Neural cell (in vitro differentiated cells): ENCODE measurements around the gene RCSD1. TPM values are rescaled to one million over a fixed set of nuclear protein-coding genes. Genes with fewer than 3 reads are reported as not detected.

ENCODE experiments used
- H2AFZ ChIP-seq: fragments of 200-600, 300-800 bp; sonication (generic), shearing (Covaris generic); 2 replicates; pipeline ENCODE4 v1.6.0; 2014; ENCODE audit warnings: low read depth, mild to moderate bottlenecking, antibody characterized with exemption, low read length, moderate library complexity
- H3F3A ChIP-seq: fragments of 200-600 bp; shearing (Covaris generic); 2 replicates; pipeline ENCODE4 v1.6.1; 2016; ENCODE audit warnings: mild to moderate bottlenecking, moderate library complexity, mixed read lengths, antibody characterized with exemption, low read length; ENCODE audit not compliant: insufficient read depth, poor library complexity, severe bottlenecking
- H3K27ac ChIP-seq: fragments of 200-600, 300-800 bp; sonication (generic), shearing (Covaris generic); 2 replicates; pipeline ENCODE4 v1.5.1; 2014; ENCODE audit warnings: mild to moderate bottlenecking, low read length, moderate library complexity
- H3K27me3 ChIP-seq: fragments of 300-800, 200-600 bp; sonication (generic), shearing (Covaris generic); 2 replicates; pipeline ENCODE4 v1.6.0; 2014; ENCODE audit warnings: mild to moderate bottlenecking, low read depth, low read length, moderate library complexity; ENCODE audit not compliant: insufficient read depth
- H3K36me3 ChIP-seq: fragments of 300-800, 200-600 bp; sonication (generic), shearing (Covaris generic); 2 replicates; pipeline ENCODE4 v1.5.1; 2014; ENCODE audit warnings: mild to moderate bottlenecking, antibody characterized with exemption, low read length, moderate library complexity; ENCODE audit not compliant: insufficient read depth
- H3K4me2 ChIP-seq: fragments of 300-800, 200-600 bp; sonication (generic), shearing (Covaris generic); 2 replicates; pipeline ENCODE4 v1.6.0; 2014; ENCODE audit warnings: mild to moderate bottlenecking, low read length
- H3K4me3 ChIP-seq: fragments of 300-800, 200-600 bp; sonication (generic), shearing (Covaris generic); 2 replicates; pipeline ENCODE4 v1.5.1; 2014; ENCODE audit warnings: mild to moderate bottlenecking, low read length, moderate library complexity
- H3K79me2 ChIP-seq: fragments of 200-600 bp; shearing (Covaris generic); replicated peaks from 2 replicates; pipeline ENCODE4 v1.6.0; 2014; ENCODE audit warnings: mild to moderate bottlenecking, low read length, moderate library complexity; ENCODE audit not compliant: insufficient read depth
- H3K9ac ChIP-seq: fragments of 300-800, 200-600 bp; sonication (generic), shearing (Covaris generic); 2 replicates; pipeline ENCODE4 v1.6.1; 2016; ENCODE audit warnings: mild to moderate bottlenecking, low read length, mixed read lengths
- H3K9me2 ChIP-seq: fragments of 200-600 bp; shearing (Covaris generic); 2 replicates; pipeline ENCODE4 v1.6.1; 2016; ENCODE audit warnings: mild to moderate bottlenecking, low read length, mixed read lengths; ENCODE audit not compliant: insufficient read depth
- H3K9me3 ChIP-seq: fragments of 200-600, 300-800 bp; sonication (generic), shearing (Covaris generic); 2 replicates; pipeline ENCODE4 v1.6.1; 2016; ENCODE audit warnings: mild to moderate bottlenecking, mixed run types, low read length, moderate library complexity, mixed read lengths
- H4K20me1 ChIP-seq: fragments of 200-600 bp; shearing (Covaris generic); 2 replicates; pipeline ENCODE4 v1.6.1; 2016; ENCODE audit warnings: mild to moderate bottlenecking, mixed run types; ENCODE audit not compliant: insufficient read depth
- EP300 ChIP-seq: fragments of 450-650 bp; conservative IDR thresholded peaks from 2 replicates; pipeline ENCODE4 v1.6.1; 2014; ENCODE audit warnings: antibody characterized with exemption, mild to moderate bottlenecking, moderate library complexity; ENCODE audit not compliant: poor library complexity, severe bottlenecking
- MXI1 ChIP-seq: fragments of 450-650 bp; conservative IDR thresholded peaks from 2 replicates; pipeline ENCODE4 v1.6.1; 2014; ENCODE audit warnings: antibody characterized with exemption, mild to moderate bottlenecking; ENCODE audit not compliant: poor library complexity, severe bottlenecking
- SMC3 ChIP-seq: fragments of 450-650 bp; conservative IDR thresholded peaks from 2 replicates; pipeline ENCODE4 v1.6.1; 2014; ENCODE audit warnings: antibody characterized with exemption, mild to moderate bottlenecking, moderate library complexity; ENCODE audit not compliant: poor library complexity
- TAF1 ChIP-seq: IDR thresholded peaks from 2 replicates; pipeline ENCODE4 v1.6.1; 2012; ENCODE audit warnings: low read depth
- polyA plus RNA-seq: library from polyadenylated mRNA; depleted of rRNA; stranded (reverse); fragments of >200 nt; gene quantifications from 2 replicates; pipeline ENCODE4 v1.2.3, GENCODE V29; 2014
- TF ChIP-seq, protein P1 (sequence below): fragments of 450-650 bp; IDR thresholded peaks from 2 replicates; pipeline ENCODE4 v1.5.1; 2014; ENCODE audit warnings: antibody characterized with exemption, mild to moderate bottlenecking, moderate library complexity; ENCODE audit not compliant: poor library complexity, severe bottlenecking
- TF ChIP-seq, protein P2 (sequence below): IDR thresholded peaks from 2 replicates; pipeline ENCODE4 v1.6.1; 2012; ENCODE audit warnings: borderline replicate concordance

The RCSD1 gene
- polyA plus RNA-seq, 1 donor from 2014 or later: not detected

DNA sequence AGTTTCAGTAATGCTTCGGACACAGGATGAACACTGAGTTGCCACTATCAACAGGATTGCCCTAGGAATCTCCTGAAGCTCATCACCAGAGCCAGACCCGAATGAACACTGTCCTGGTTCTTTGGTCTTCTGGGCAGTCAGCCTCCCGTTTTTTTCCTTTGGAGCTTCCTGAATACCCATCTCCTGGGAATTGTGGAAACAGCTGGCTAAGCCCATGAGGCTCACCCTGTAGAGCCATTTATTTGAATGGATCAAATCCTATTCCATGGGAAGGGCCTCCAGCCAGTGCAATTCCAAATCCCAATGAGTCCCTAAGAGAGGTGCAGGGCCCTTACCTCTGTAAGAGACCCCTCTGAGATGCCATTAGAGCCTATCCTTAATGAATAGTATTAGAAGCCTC lies 5.9 kb downstream of the RCSD1 start:
- H3K4me3 ChIP-seq: no peak overlapping the region
- H3K27me3 ChIP-seq: peaks cover 25% of the 10 kb centered on the region
- H4K20me1 ChIP-seq: no peaks in the 10 kb centered on the region
- no peaks in the 10 kb centered on the region for H3K9me3 ChIP-seq
- no peak overlapping the region for H3K4me2 ChIP-seq
- H3K9ac ChIP-seq: no peak overlapping the region
- H3K36me3 ChIP-seq: no peaks in the 10 kb centered on the region
- no peak overlapping the region for H2AFZ ChIP-seq
- no peak overlapping the region for H3K27ac ChIP-seq
- TF ChIP-seq, protein P1, sequence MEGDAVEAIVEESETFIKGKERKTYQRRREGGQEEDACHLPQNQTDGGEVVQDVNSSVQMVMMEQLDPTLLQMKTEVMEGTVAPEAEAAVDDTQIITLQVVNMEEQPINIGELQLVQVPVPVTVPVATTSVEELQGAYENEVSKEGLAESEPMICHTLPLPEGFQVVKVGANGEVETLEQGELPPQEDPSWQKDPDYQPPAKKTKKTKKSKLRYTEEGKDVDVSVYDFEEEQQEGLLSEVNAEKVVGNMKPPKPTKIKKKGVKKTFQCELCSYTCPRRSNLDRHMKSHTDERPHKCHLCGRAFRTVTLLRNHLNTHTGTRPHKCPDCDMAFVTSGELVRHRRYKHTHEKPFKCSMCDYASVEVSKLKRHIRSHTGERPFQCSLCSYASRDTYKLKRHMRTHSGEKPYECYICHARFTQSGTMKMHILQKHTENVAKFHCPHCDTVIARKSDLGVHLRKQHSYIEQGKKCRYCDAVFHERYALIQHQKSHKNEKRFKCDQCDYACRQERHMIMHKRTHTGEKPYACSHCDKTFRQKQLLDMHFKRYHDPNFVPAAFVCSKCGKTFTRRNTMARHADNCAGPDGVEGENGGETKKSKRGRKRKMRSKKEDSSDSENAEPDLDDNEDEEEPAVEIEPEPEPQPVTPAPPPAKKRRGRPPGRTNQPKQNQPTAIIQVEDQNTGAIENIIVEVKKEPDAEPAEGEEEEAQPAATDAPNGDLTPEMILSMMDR: no peak
- TF ChIP-seq EP300 (no peak), SMC3 (no peak), TAF1 (no peak)
- TF ChIP-seq, protein P2, sequence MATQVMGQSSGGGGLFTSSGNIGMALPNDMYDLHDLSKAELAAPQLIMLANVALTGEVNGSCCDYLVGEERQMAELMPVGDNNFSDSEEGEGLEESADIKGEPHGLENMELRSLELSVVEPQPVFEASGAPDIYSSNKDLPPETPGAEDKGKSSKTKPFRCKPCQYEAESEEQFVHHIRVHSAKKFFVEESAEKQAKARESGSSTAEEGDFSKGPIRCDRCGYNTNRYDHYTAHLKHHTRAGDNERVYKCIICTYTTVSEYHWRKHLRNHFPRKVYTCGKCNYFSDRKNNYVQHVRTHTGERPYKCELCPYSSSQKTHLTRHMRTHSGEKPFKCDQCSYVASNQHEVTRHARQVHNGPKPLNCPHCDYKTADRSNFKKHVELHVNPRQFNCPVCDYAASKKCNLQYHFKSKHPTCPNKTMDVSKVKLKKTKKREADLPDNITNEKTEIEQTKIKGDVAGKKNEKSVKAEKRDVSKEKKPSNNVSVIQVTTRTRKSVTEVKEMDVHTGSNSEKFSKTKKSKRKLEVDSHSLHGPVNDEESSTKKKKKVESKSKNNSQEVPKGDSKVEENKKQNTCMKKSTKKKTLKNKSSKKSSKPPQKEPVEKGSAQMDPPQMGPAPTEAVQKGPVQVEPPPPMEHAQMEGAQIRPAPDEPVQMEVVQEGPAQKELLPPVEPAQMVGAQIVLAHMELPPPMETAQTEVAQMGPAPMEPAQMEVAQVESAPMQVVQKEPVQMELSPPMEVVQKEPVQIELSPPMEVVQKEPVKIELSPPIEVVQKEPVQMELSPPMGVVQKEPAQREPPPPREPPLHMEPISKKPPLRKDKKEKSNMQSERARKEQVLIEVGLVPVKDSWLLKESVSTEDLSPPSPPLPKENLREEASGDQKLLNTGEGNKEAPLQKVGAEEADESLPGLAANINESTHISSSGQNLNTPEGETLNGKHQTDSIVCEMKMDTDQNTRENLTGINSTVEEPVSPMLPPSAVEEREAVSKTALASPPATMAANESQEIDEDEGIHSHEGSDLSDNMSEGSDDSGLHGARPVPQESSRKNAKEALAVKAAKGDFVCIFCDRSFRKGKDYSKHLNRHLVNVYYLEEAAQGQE: no peak
- H3K9me2 ChIP-seq: no peaks in the 10 kb centered on the region
- H3F3A ChIP-seq: no peaks in the 10 kb centered on the region
- no peaks in the 10 kb centered on the region for H3K79me2 ChIP-seq

DNA sequence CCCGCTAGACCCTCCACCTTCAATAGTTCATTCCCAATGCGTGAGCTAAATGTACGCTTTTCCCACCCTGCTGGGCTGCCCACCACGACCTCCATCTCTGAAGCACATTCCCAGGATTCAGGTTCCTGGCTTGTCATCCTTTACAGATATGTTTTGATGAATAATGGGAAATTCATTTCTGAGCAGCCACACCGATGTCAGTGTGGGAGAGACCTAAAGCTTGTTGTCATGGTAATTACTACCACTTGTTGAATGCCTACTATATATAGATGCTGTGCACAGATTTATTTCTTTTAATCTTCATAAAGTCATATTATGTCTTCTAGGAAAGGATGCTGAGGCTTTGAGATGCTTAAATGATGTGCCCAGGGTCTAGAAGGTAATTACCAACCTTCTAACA lies 8.0 kb downstream of the RCSD1 start:
- TF ChIP-seq EP300 (no peak), SMC3 (no peak), MXI1 (no peak), TAF1 (no peak)
- TF ChIP-seq, protein P1: no peak
- Histone ChIP-seq H3F3A (no peaks in the 10 kb centered on the region), H3K9me2 (no peaks in the 10 kb centered on the region), H3K9ac (no peak overlapping the region), H4K20me1 (no peaks in the 10 kb centered on the region), H3K4me2 (no peak overlapping the region), H3K27ac (no peak overlapping the region), H3K27me3 (peaks cover 5% of the 10 kb centered on the region), H2AFZ (no peak overlapping the region), H3K36me3 (no peaks in the 10 kb centered on the region), H3K4me3 (no peak overlapping the region), H3K79me2 (no peaks in the 10 kb centered on the region), H3K9me3 (no peaks in the 10 kb centered on the region)
